HEK293T (cell line): ENCODE results near the gene ARHGAP10.

ENCODE experiments used
- ARNT ChIP-seq: fragments of 450-650 bp; IDR thresholded peaks from 2 replicates; pipeline ENCODE4 v1.6.1; 2017; ENCODE audit warnings: mild to moderate bottlenecking
- BHLHE40 ChIP-seq: fragments of 450-650 bp; IDR thresholded peaks from 2 replicates; pipeline ENCODE4 v1.6.1; 2016; ENCODE audit warnings: mild to moderate bottlenecking, moderate library complexity, borderline replicate concordance
- CTBP1 ChIP-seq: fragments of 450-650 bp; IDR thresholded peaks from 2 replicates; pipeline ENCODE4 v1.6.1; 2016; ENCODE audit warnings: borderline replicate concordance
- FOXA1 ChIP-seq: fragments of 450-650 bp; IDR thresholded peaks from 2 replicates; pipeline ENCODE4 v1.6.1; 2016; ENCODE audit warnings: mild to moderate bottlenecking
- FOXM1 ChIP-seq: fragments of 450-650 bp; IDR thresholded peaks from 2 replicates; pipeline ENCODE4 v1.6.1; 2017; ENCODE audit warnings: mild to moderate bottlenecking, borderline replicate concordance
- LEF1 ChIP-seq: fragments of 450-650 bp; IDR thresholded peaks from 2 replicates; pipeline ENCODE4 v1.6.1; 2017; ENCODE audit warnings: mild to moderate bottlenecking, borderline replicate concordance
- NFRKB ChIP-seq: fragments of 450-650 bp; IDR thresholded peaks from 2 replicates; pipeline ENCODE4 v1.6.1; 2016; ENCODE audit warnings: mild to moderate bottlenecking, moderate library complexity
- SP1 ChIP-seq: fragments of 450-650 bp; IDR thresholded peaks from 2 replicates; pipeline ENCODE4 v1.6.1; 2017
- SUZ12 ChIP-seq: fragments of 450-650 bp; IDR thresholded peaks from 2 replicates; pipeline ENCODE4 v1.6.1; 2016; ENCODE audit warnings: mild to moderate bottlenecking

DNA sequence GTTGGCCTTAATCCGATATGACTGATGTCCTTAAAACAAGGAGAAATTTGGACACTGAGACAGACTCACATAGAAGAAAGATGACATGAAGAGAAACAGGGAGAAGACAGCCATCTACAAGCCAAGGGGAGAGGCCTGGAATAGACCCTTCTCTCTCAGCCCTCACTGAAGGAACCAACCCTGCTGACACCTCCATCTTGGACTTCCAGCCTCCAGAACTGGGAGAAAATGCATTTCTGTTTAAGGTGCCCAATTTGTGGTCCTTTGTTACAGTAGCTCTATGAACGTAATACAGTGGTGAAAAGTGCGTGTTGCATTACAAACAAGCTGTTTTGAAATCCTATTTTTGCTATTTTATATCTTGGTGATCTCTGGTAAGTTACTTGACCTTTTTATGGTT, 343.6 kb downstream of the ARHGAP10 start:
- TF ChIP-seq SUZ12 = no peak
- no peak for TF ChIP-seq BHLHE40
- no peak for TF ChIP-seq ARNT
- no peak for TF ChIP-seq FOXM1
- no peak for TF ChIP-seq SP1
- TF ChIP-seq NFRKB = no peak
- TF ChIP-seq FOXA1 = no peak
- no peak for TF ChIP-seq LEF1
- no peak for TF ChIP-seq CTBP1
